Suprapubic skin (tissue), 4 donors: Measurements from ENCODE around the gene COL23A1.

ENCODE experiments used
- EP300 ChIP-seq: sonication (generic); formaldehyde crosslinking; IDR thresholded peaks from one replicate; pipeline ENCODE4 v1.6.1; 2017; ENCODE audit warnings: antibody characterized with exemption
- POLR2AphosphoS5 ChIP-seq, 3 donors: sonication (generic); formaldehyde crosslinking; IDR thresholded peaks; one replicate each; pipeline ENCODE4 v1.6.1; 2017; ENCODE audit warnings: antibody characterized with exemption in 3 of 3
- TF ChIP-seq, protein P1 (sequence below), 2 donors: fragments of 200-600 bp in 1 of 2; fragments of 450-650 bp in 1 of 2; sonication (generic) in 1 of 2; IDR thresholded peaks; one replicate each; pipeline ENCODE4 v1.5.1; 2016 to 2019; ENCODE audit warnings: antibody characterized with exemption in 2 of 2, mild to moderate bottlenecking in 1 of 2, moderate library complexity in 1 of 2

DNA sequence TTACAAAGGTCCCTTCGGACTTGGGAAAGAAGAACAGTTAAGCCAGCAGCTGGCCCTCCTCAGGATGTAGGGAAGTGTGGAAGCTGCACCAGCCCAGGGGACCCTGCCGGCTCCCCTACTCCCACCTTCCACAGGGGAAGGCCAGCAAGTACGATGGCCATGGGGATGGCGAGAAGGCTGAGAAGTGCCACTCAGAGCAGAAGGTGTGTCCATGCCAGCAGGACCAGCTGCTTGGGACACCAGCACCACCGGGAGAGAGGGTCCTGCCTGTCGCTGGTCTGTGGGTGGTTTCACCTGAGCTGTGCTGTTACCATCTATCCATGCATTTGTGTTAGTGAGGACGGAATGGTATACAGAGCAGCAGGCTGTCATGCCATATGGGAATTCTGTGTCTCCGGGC, 209.0 kb downstream of the COL23A1 start:
- TF ChIP-seq POLR2AphosphoS5 (IDR thresholded peaks at IDR 0.05) (no peak), EP300 (no peak)
- TF ChIP-seq, protein P1, sequence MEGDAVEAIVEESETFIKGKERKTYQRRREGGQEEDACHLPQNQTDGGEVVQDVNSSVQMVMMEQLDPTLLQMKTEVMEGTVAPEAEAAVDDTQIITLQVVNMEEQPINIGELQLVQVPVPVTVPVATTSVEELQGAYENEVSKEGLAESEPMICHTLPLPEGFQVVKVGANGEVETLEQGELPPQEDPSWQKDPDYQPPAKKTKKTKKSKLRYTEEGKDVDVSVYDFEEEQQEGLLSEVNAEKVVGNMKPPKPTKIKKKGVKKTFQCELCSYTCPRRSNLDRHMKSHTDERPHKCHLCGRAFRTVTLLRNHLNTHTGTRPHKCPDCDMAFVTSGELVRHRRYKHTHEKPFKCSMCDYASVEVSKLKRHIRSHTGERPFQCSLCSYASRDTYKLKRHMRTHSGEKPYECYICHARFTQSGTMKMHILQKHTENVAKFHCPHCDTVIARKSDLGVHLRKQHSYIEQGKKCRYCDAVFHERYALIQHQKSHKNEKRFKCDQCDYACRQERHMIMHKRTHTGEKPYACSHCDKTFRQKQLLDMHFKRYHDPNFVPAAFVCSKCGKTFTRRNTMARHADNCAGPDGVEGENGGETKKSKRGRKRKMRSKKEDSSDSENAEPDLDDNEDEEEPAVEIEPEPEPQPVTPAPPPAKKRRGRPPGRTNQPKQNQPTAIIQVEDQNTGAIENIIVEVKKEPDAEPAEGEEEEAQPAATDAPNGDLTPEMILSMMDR (IDR thresholded peaks at IDR 0.05), result no peak
